Ramos (cell line): ENCODE measurements around the gene MAFG.

ENCODE experiments used
- in situ Hi-C: fragments of 300-500 bp; cut with MboI; formaldehyde crosslinking; loops from one replicate; pipeline ENCODE4 v1.14.3; 2022; ENCODE audit warnings: low sequenced_read_pairs; ENCODE audit not compliant: unreplicated experiment

Gene MAFG

GRCh38 chr17:81912441-81913309 is 14.9 kb downstream of the MAFG start:
- in situ Hi-C loops: no loop called here

GRCh38 chr17:81911969-81912368 is 15.6 kb downstream of the MAFG start:
- in situ Hi-C loops: no loop called here

GRCh38 chr17:81911277-81911961 is 16.1 kb downstream of the MAFG start, which contains the start of gene PCYT2:
Gene PCYT2 (minus strand): TSS chr17:81911399. CDS start chr17:81911355, 44 bp downstream.
- in situ Hi-C loops: no loop called here

- in situ Hi-C loops: no loop called here
Observed at GRCh38 chr17:81910840-81911276, 16.7 kb downstream of the MAFG start.

- in situ Hi-C loops: no loop called here
Observed at GRCh38 chr17:81909966-81910839, 17.3 kb downstream of the MAFG start.

- in situ Hi-C loops: no loop called here
Observed at GRCh38 chr17:81909231-81909630, 18.3 kb downstream of the MAFG start.

- in situ Hi-C loops: no loop called here
Observed at GRCh38 chr17:81908793-81909192, 18.7 kb downstream of the MAFG start.

GRCh38 chr17:81907219-81908145 is 20.1 kb downstream of the MAFG start:
- in situ Hi-C loops: no loop called here

- in situ Hi-C loops: no loop called here
Observed at GRCh38 chr17:81906476-81907218, 20.9 kb downstream of the MAFG start.

GRCh38 chr17:81905993-81906392 is 21.5 kb downstream of the MAFG start:
- in situ Hi-C loops: no loop called here

- in situ Hi-C loops: no loop called here
Observed at GRCh38 chr17:81905424-81905875, 22.1 kb downstream of the MAFG start.

GRCh38 chr17:81904600-81905423 is 22.7 kb downstream of the MAFG start:
- in situ Hi-C loops: no loop called here

- in situ Hi-C loops: no loop called here
Observed at GRCh38 chr17:81903896-81904599, 23.5 kb downstream of the MAFG start.

- in situ Hi-C loops: no loop called here
Observed at GRCh38 chr17:81903415-81903831, 24.1 kb downstream of the MAFG start.

- in situ Hi-C loops: no loop called here
Observed at GRCh38 chr17:81902653-81903414, 24.7 kb downstream of the MAFG start.

- in situ Hi-C loops: no loop called here
Observed at GRCh38 chr17:81902023-81902652, 25.4 kb downstream of the MAFG start, which contains the start of gene NPB. Gene NPB (plus strand): TSS chr17:81902238. CDS start chr17:81902278, 40 bp downstream.
